ENCODE data around the gene OPRL1. TPM values are rescaled to one million over a fixed set of nuclear protein-coding genes. Genes with fewer than 3 reads are reported as not detected.
A peak's percentile ranks its signal among the peaks of the same experiment; 100 is the strongest.

OPRL1 gene
- polyA plus RNA-seq, 3 donors, result 7.0 to 9.0 (median 8.8) TPM

GRCh38 chr20:64140061-64140931 is 60.4 kb downstream of the OPRL1 start:
- Histone ChIP-seq H3K79me2 (ENCODE audit: insufficient read depth, low read length) (no peaks in the 10 kb centered on the region), H3K27me3 (ENCODE audit: control insufficient read depth in 2 of 2, insufficient read depth in 2 of 2, low read length in 2 of 2) (no peaks in the 10 kb centered on the region), H3K4me3 (replicated peaks in 1 of 3; ENCODE audit: low read depth in 2 of 3, low read length in 3 of 3) (no peak overlapping the region), H3K4me1 (ENCODE audit: control insufficient read depth in 1 of 2, insufficient read depth in 2 of 2, low read length in 2 of 2) (no peaks in the 10 kb centered on the region), H2AFZ (ENCODE audit: insufficient read depth, low read depth, low read length, poor library complexity, severe bottlenecking) (no peak overlapping the region), H4K20me1 (ENCODE audit: insufficient read depth, low read length) (no peaks in the 10 kb centered on the region), H3K27ac (ENCODE audit: low read depth in 1 of 2, low read length in 2 of 2) (no peak overlapping the region), H3K9me3 (replicated peaks in 1 of 2; ENCODE audit: control insufficient read depth in 1 of 2, insufficient read depth in 1 of 2, low read length in 2 of 2) (peaks cover 12 to 17% of the 10 kb centered on the region in 2 donors), H3K9ac (ENCODE audit: insufficient read depth, low read length, poor library complexity, severe bottlenecking) (no peak overlapping the region), H3K4me2 (replicated peaks; ENCODE audit: extremely low read depth, low read length, poor library complexity, severe bottlenecking) (no peak overlapping the region), H3K36me3 (replicated peaks in 1 of 2; ENCODE audit: control insufficient read depth in 1 of 2, insufficient read depth in 2 of 2, low read length in 2 of 2) (no peaks in the 10 kb centered on the region)
- Mint-ChIP-seq H3K27me3 (ENCODE audit: low read depth in 3 of 3) (peaks cover 3 to 9% (median 6%) of the 10 kb centered on the region in 3 donors), H3K36me3 (no peaks in the 10 kb centered on the region), H3K4me3 (no peak overlapping the region), H3K27ac (peak overlapping the region in 1 of 7 donors; percentile 3), H3K9me3 (peaks cover 8 to 16% (median 12%) of the 10 kb centered on the region in 7 donors), H3K4me1 (no peaks in the 10 kb centered on the region)
- DNase-seq, result no peak
- 93% methylated on average over 5 of the region's 13 CpGs for WGBS (ENCODE audit: insufficient coverage)
- intact Hi-C loops (cut with micrococcal nuclease), result no loop called here
- no peak for TF ChIP-seq CTCF (IDR thresholded peaks at IDR 0.05)

- Mint-ChIP-seq H3K27me3 (ENCODE audit: low read depth in 3 of 3) (peaks cover 3 to 9% (median 6%) of the 10 kb centered on the region in 3 donors), H3K9me3 (peaks cover 15 to 22% (median 18%) of the 10 kb centered on the region in 7 donors), H3K4me3 (no peak overlapping the region), H3K4me1 (no peaks in the 10 kb centered on the region), H3K27ac (no peak overlapping the region), H3K36me3 (no peaks in the 10 kb centered on the region)
- 89% methylated on average over 6 of the region's 10 CpGs for WGBS (ENCODE audit: insufficient coverage)
- Histone ChIP-seq H2AFZ (ENCODE audit: insufficient read depth, low read depth, low read length, poor library complexity, severe bottlenecking) (no peak overlapping the region), H4K20me1 (ENCODE audit: insufficient read depth, low read length) (no peaks in the 10 kb centered on the region), H3K36me3 (replicated peaks in 1 of 2; ENCODE audit: control insufficient read depth in 1 of 2, insufficient read depth in 2 of 2, low read length in 2 of 2) (no peaks in the 10 kb centered on the region), H3K4me2 (replicated peaks; ENCODE audit: extremely low read depth, low read length, poor library complexity, severe bottlenecking) (no peak overlapping the region), H3K9me3 (replicated peaks in 1 of 2; ENCODE audit: control insufficient read depth in 1 of 2, insufficient read depth in 1 of 2, low read length in 2 of 2) (peaks cover 18 to 22% of the 10 kb centered on the region in 2 donors), H3K27me3 (ENCODE audit: control insufficient read depth in 2 of 2, insufficient read depth in 2 of 2, low read length in 2 of 2) (no peaks in the 10 kb centered on the region), H3K4me3 (replicated peaks in 1 of 3; ENCODE audit: low read depth in 2 of 3, low read length in 3 of 3) (no peak overlapping the region), H3K9ac (ENCODE audit: insufficient read depth, low read length, poor library complexity, severe bottlenecking) (no peak overlapping the region), H3K4me1 (ENCODE audit: control insufficient read depth in 1 of 2, insufficient read depth in 2 of 2, low read length in 2 of 2) (no peaks in the 10 kb centered on the region), H3K27ac (ENCODE audit: low read depth in 1 of 2, low read length in 2 of 2) (no peak overlapping the region), H3K79me2 (ENCODE audit: insufficient read depth, low read length) (no peaks in the 10 kb centered on the region)
- no peak for DNase-seq
- intact Hi-C loops (cut with micrococcal nuclease), result no loop called here
- no peak for TF ChIP-seq CTCF (IDR thresholded peaks at IDR 0.05)
Observed at GRCh38 chr20:64140956-64141355, 61.1 kb downstream of the OPRL1 start.

All from CD14-positive monocyte (primary cell).